Transverse colon (tissue), 4 donors: Measurements from ENCODE around the gene SOX11. TPM values are rescaled to one million over a fixed set of nuclear protein-coding genes. Genes with fewer than 3 reads are reported as not detected.

Experiments
- DNase-seq: peaks from one replicate; pipeline ENCODE4 v3.0.0-alpha.2; 2019
- H3K27ac ChIP-seq, 4 donors: fragments of 200-600 bp; sonication (generic); 2 replicates each; pipeline ENCODE4 v1.5.1; 2016 to 2018; ENCODE audit warnings: inconsistent platforms in 4 of 4
- H3K27me3 ChIP-seq: fragments of 200-600 bp; sonication (generic); 2 replicates; pipeline ENCODE4 v1.5.1; 2017; ENCODE audit warnings: inconsistent platforms
- H3K36me3 ChIP-seq, 4 donors: fragments of 200-600 bp; sonication (generic); 2 replicates each; pipeline ENCODE4 v1.5.1; 2017 to 2019; ENCODE audit warnings: inconsistent platforms in 4 of 4
- H3K4me1 ChIP-seq, 4 donors: fragments of 200-600 bp; sonication (generic); 2 replicates each; pipeline ENCODE4 v1.5.1; 2017 to 2020; ENCODE audit warnings: inconsistent platforms in 4 of 4
- H3K4me3 ChIP-seq, 4 donors: fragments of 200-600 bp; sonication (generic); 1 replicate in 1 of 4; 2 replicates in 3 of 4; pipeline versions ENCODE4 v1.5.1 to v1.6.1; 2017 to 2019; ENCODE audit warnings: inconsistent platforms in 4 of 4
- H3K9me3 ChIP-seq, 2 donors: fragments of 200-600 bp; sonication (generic); 2 replicates each; pipeline ENCODE4 v1.5.1; 2017 to 2019; ENCODE audit warnings: inconsistent platforms in 2 of 2
- CTCF ChIP-seq, 5 experiments: fragments of 200-600 bp in 3 of 5; fragments of 450-650 bp in 2 of 5; sonication (generic) in 3 of 5; IDR thresholded peaks; 1 replicate in 2 of 5; 2 replicates in 3 of 5; pipeline ENCODE4 v1.5.1; 2016 to 2017; ENCODE audit warnings: antibody characterized with exemption in 5 of 5, inconsistent platforms in 3 of 5, mild to moderate bottlenecking in 2 of 5, moderate library complexity in 1 of 5
- EP300 ChIP-seq: sonication (generic); formaldehyde crosslinking; IDR thresholded peaks from one replicate; pipeline ENCODE4 v1.6.1; 2017; ENCODE audit warnings: antibody characterized with exemption, low read depth
- POLR2A ChIP-seq: fragments of 450-650 bp; IDR thresholded peaks from one replicate; pipeline ENCODE4 v1.6.1; 2016; ENCODE audit warnings: antibody characterized with exemption, mild to moderate bottlenecking, moderate library complexity
- POLR2AphosphoS5 ChIP-seq, 3 donors: sonication (generic); formaldehyde crosslinking; IDR thresholded peaks; one replicate each; pipeline ENCODE4 v1.6.1; 2016; ENCODE audit warnings: antibody characterized with exemption in 3 of 3
- WGBS, 2 donors: methylation state at CpG; one replicate each; pipeline ENCODE4 v1.1.5; 2018; ENCODE audit warnings: low coverage in 1 of 2; 5-methylcytosine and 5-hydroxymethylcytosine counted together
- in situ Hi-C, 4 donors: fragments of 200-750 bp; cut with MboI; loops; one replicate each; pipeline versions ENCODE4 v1.15.0 to v1.15.1; 2017; ENCODE audit warnings: low sequenced_read_pairs in 3 of 4, low pct_ligation_motif_present in 1 of 4, low pct_unique_long_range_greater_than_20kb in 1 of 4
- intact Hi-C: fragments of 100-400 bp; cut with DNase I; formaldehyde crosslinking; loops from one replicate; pipeline ENCODE4 v1.15.1; 2023; ENCODE audit warnings: low total_unique reads
- total RNA-seq, 4 donors: library from RNA; depleted of rRNA; stranded (reverse); fragments of >200 nt; gene quantifications; one replicate each; pipeline ENCODE4 v1.1.0, GENCODE V29; 2016

SOX11 gene
- total RNA-seq, 4 donors from 2014 or later = 0.32 to 0.75 (median 0.40) TPM

- no peak for TF ChIP-seq POLR2AphosphoS5 (IDR thresholded peaks at IDR 0.05)
- TF ChIP-seq EP300 = no peak
- TF ChIP-seq POLR2A = no peak
- no peak for TF ChIP-seq CTCF (IDR thresholded peaks at IDR 0.05)
- H3K27me3 ChIP-seq = no peaks in the 10 kb centered on the region
- 68 to 76% methylated on average over 5 of the region's 5 CpGs for WGBS, 2 donors
Observed at GRCh38 chr2:5741242-5741641, 49.1 kb downstream of the SOX11 start.

GRCh38 chr2:5742126-5742525 is 49.9 kb downstream of the SOX11 start:
- WGBS, 2 donors = 43 to 56% methylated on average over 1 to 6 of the region's 6 CpGs
- in situ Hi-C loops = no loop called here
- H3K27me3 ChIP-seq = no peaks in the 10 kb centered on the region
- TF ChIP-seq POLR2AphosphoS5 (IDR thresholded peaks at IDR 0.05) (no peak), CTCF (IDR thresholded peaks at IDR 0.05) (no peak), EP300 (no peak), POLR2A (no peak)
- H3K27ac ChIP-seq = no peak overlapping the region
- no peaks in the 10 kb centered on the region for H3K9me3 ChIP-seq
- no peaks in the 10 kb centered on the region for H3K4me1 ChIP-seq
- H3K4me3 ChIP-seq = no peak overlapping the region
- H3K36me3 ChIP-seq = no peaks in the 10 kb centered on the region
- intact Hi-C loops = no loop called here
- no peak for DNase-seq

More at GRCh38 chr2:5741242-5741641, 49.1 kb downstream of the SOX11 start:
- Histone ChIP-seq H3K4me1 (no peaks in the 10 kb centered on the region), H3K36me3 (no peaks in the 10 kb centered on the region), H3K27ac (no peak overlapping the region), H3K4me3 (no peak overlapping the region), H3K9me3 (no peaks in the 10 kb centered on the region)
- in situ Hi-C loops (no loop called here), intact Hi-C loops (no loop called here)
- no peak for DNase-seq

- Histone ChIP-seq H3K27me3 (no peaks in the 10 kb centered on the region), H3K4me3 (no peak overlapping the region), H3K4me1 (no peaks in the 10 kb centered on the region), H3K27ac (no peak overlapping the region), H3K9me3 (no peaks in the 10 kb centered on the region), H3K36me3 (no peaks in the 10 kb centered on the region)
- 60 to 95% methylated on average over 1 to 2 of the region's 2 CpGs for WGBS, 2 donors
- in situ Hi-C loops = no loop called here
- DNase-seq = no peak
- TF ChIP-seq POLR2A = no peak
- TF ChIP-seq CTCF (IDR thresholded peaks at IDR 0.05) = no peak
- no peak for TF ChIP-seq EP300
- TF ChIP-seq POLR2AphosphoS5 (IDR thresholded peaks at IDR 0.05) = no peak
- intact Hi-C loops = no loop called here
Observed at GRCh38 chr2:5748391-5748790, 56.2 kb downstream of the SOX11 start.

GRCh38 chr2:5748946-5749345 is 56.8 kb downstream of the SOX11 start:
- in situ Hi-C loops = no loop called here
- no peak for DNase-seq
- Histone ChIP-seq H3K4me3 (no peak overlapping the region), H3K27me3 (no peaks in the 10 kb centered on the region), H3K36me3 (no peaks in the 10 kb centered on the region), H3K9me3 (no peaks in the 10 kb centered on the region), H3K27ac (no peak overlapping the region), H3K4me1 (no peaks in the 10 kb centered on the region)
- TF ChIP-seq CTCF (IDR thresholded peaks at IDR 0.05) = no peak
- TF ChIP-seq POLR2AphosphoS5 (IDR thresholded peaks at IDR 0.05) = no peak
- no peak for TF ChIP-seq EP300
- TF ChIP-seq POLR2A = no peak
- 57 to 70% methylated on average over 1 to 4 of the region's 4 CpGs for WGBS, 2 donors
- intact Hi-C loops = no loop called here
